Astrocyte of the hippocampus (primary cell): Measurements from ENCODE around the gene PILRA.
"Not testable (repeated sequence)": the region's sequence is repeated elsewhere in the genome, so short reads cannot be mapped to it uniquely, and the experiment has no call there.

ENCODE experiments used
- DNase-seq: peaks from one replicate; pipeline ENCODE4 v3.0.0; 2011; ENCODE audit warnings: low read depth, low spot score

Gene PILRA

DNA sequence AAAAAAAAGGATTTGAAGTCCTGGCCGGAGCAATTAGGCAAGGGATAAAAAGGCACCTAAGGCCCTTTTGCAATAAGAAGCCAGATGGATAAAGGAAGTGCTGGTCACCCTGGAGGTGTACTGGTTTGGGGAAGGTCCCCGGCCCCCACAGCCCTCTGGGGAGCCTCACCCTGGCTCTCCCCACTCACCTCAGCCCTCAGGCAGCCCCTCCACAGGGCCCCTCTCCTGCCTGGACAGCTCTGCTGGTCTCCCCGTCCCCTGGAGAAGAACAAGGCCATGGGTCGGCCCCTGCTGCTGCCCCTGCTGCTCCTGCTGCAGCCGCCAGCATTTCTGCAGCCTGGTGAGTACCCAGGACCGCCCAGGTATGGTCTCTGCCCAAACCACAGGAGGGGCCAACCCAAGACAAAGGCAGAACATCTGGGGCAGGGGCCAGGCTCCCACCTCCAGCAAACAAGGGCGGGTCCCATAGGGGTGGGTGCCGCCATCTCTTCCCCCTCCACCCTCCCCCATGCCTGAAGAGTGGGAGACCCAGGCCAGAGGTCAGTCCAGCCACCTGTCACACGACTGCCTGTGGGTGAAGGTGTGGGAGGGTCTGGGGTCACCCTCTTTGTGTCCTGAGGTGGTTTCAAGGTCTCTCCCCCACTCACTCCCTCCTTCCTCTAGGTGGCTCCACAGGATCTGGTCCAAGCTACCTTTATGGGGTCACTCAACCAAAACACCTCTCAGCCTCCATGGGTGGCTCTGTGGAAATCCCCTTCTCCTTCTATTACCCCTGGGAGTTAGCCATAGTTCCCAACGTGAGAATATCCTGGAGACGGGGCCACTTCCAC is 15.0 kb upstream of the PILRA start, which contains the start of gene PILRB:
Gene PILRB, plus strand, starts transcription at position 91 of the 830 bp plus-strand sequence. Its CDS starts 186 bp downstream, at position 277.
- no peak for DNase-seq

DNA sequence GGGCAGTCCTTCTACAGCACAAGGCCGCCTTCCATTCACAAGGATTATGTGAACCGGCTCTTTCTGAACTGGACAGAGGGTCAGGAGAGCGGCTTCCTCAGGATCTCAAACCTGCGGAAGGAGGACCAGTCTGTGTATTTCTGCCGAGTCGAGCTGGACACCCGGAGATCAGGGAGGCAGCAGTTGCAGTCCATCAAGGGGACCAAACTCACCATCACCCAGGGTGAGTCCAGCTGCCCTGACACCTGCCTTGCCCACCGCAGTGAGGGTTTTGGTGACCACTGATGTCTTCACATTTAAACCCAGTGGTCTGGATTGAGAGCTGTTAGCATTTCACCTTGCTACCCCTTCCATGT is 14.5 kb upstream of the PILRA start:
- no peak for DNase-seq

DNA sequence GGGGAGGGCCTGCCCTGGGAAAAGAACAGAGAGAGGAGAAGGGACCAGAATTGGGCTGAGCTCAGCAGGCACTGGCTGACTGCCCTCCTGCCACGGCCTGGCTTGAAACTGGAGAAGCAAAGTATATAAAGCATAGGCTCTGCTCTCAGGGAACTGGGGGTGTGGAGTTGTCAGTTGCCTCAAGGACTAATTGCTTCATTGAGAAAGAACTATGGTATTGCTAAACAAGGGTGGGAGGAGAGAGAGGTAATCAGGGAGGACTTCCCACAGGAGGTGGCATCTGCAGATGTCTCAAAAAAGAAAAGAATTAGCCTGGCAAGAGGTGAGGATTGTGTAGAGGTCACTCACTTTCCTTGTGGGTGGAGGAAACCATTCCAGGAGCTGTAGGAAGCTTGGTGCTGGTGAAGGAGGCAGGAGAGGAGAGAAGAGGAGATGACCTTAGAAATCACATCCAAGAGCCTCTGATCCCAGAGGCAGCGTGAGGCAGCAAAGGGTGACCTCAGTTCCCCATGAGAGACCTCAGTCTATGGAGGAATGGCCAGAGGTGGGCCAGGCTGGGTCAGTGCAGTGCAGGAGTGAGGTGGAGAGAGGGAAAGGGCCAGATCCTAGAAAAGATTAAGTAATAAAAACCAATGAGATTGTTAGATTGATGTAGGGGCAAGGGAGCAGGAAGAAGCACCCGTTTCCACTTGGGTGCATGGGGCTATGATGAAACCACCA is 13.0 kb upstream of the PILRA start:
- DNase-seq, result no peak

DNA sequence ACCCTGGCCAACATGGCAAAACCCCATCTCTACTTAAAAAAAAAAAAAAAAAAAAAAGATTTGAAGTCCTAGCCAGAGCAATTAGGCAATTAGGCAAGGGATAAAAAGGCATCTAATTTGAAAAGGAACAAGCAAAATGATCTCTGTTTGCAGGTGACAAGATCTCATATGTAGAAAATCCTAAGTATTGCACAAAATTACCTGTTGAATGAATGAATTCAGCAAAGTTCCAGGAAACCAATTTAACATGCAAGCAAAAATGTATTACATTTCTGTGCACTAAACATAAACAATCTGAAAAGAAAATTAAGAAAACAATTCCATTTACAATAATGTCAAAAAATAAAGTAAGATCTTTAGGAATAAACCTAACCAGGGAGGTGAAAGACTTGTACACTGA is 10.2 kb upstream of the PILRA start:
- no peak for DNase-seq

DNA sequence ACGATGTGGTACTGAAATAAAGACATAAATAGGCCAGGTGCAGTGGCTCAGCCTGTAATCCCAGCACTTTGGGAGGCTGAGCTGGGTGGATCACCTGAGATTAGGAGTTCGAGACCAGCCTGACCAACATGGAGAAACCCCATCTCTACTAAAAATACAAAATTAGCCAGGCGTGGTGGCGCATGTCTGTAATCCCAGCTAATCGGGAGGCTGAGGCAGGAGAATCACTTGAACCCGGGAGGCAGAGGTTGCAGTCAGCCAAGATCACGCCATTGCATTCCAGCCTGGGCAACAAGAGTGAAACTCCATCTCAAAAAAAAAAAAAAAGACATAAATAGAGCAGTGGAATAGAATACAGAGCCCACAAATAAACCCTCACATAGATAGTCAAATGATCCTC is 9.5 kb upstream of the PILRA start:
- DNase-seq, result not testable (repeated sequence)

DNA sequence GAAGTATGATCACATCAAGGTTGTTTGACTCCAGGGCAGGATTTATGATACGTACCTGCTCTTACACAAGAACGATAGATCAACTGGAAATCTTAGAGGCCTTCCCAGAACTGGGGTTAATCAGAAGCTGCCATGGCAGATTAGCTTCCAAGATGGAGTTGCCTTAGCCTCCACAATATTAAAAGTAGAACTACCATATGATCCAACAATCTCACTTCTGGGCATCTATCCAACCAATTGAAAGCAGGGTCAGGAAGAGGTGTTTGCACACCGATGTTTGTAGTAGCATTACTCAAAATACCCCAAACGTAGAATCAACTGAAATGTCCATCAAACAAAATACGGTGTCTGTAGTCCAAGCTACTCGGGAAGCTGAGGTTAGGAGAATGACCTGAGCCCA is 8.8 kb upstream of the PILRA start:
- no peak for DNase-seq

DNA sequence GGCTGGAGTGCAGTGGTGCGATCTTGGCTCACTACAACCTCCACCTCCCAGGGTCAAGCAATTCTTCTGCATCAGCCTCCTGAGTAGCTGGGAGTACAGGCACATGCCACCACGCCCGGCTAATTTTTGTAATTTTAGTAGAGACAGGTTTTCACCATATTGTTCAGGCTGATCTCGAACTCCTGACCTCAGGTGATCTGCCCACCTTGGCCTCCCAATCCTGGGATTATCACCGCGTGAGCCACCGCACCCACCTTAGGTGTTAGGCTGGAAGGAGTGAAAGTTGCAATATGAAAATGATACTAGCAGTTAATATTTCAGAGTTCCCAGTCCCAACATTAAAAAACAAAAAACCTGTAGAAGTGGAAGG is 7.3 kb upstream of the PILRA start:
- DNase-seq, result not testable (repeated sequence)

DNA sequence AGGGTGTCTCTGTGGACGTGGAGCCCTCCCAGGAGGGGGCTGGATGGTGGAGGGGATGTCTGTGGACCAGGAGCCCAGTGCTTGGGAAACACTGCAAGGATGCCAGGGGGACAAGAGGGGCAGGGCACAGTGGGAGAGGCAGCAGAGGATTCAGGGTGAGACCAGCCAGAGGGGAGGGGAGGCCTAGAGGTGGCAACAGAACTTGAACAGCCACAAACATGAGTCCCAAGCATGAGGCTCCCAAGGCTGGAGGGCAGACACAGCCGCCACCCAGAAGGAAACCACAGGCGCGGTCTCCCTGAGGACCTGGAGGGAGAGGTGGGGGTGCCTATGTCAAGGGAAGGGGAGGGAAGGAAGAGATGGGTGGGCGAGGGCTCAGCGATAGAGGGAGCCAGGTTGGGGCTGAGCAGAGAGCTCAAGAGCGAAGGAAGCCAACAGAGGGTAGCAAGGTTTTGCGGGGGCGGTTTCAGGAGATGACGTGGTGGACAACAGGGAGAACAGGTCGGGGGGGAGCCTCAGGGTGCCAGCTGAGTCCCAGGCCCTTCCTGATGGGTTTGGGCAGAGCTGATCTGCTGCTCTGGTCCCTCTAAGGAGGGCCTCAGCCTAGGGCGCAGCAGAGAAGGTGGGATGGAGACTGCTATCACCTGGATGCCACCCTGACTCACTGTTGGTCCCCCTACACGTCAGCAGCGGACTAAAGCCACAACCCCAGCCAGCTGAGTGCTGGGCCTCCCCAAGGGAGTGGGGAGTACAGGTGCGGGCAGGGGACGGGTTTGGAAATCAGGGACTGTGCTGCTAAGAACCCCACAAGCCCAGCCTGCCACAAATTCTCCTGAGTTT is 6.7 kb upstream of the PILRA start:
- DNase-seq, result no peak

DNA sequence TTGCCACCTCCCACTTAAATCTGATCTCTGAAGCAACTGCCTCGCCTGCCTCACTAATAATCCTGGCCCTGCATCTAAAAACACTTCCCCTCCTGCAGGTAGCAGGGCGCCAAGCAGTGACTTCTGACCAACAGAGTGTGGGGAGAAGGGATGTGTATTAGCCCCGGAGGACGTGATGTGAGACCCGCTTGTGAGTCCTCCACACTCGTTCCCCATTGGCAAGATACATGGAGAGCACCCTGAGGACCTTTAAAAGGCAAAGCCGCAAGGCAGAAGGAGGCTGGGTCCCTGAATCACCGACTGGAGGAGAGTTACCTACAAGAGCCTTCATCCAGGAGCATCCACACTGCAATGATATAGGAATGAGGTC is 6.1 kb upstream of the PILRA start:
- DNase-seq, result no peak

DNA sequence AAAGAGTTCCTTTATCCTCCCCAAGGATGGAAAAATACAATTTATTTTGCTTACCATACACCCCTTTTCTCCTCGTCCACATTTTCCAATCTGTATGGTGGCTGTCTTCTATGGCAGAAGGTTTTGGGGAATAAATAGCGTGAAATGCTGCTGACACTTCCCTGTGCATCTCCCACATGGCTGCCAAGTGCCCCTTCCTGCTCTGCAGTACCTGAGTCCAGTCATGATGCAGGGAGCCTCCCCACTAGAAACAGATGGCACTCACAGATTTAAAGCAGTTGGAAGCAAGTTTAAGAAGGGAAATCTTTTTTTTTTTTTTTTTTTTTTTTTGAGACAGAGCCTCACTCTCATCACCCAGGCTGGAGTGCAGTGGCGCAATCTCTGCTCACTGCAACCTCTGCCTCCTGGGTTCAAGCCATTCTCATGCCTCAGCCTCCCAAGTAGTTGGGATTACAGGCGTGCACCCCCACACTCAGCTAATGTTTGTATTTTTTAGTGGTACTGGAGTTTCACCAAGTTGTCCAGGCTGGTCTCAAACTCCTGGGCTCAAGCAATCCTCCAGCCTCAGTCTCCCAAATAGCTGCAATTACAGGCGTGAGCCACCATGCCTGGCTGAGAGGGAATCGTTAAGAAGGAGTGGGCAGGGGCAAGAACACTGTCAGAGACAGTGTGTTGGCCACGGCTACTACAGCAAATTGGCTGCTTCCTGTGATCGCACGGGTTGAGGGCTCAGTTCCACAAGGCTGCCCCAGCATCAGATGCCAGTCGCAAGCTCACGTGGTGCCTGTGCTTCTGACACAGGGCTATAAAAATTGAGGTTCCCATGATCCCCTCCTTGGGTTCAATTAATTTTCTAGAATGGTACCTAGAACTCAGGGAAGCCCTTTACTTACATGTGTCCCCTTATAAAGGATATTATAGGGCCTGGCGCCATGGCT is 5.3 kb upstream of the PILRA start:
- no peak for DNase-seq

DNA sequence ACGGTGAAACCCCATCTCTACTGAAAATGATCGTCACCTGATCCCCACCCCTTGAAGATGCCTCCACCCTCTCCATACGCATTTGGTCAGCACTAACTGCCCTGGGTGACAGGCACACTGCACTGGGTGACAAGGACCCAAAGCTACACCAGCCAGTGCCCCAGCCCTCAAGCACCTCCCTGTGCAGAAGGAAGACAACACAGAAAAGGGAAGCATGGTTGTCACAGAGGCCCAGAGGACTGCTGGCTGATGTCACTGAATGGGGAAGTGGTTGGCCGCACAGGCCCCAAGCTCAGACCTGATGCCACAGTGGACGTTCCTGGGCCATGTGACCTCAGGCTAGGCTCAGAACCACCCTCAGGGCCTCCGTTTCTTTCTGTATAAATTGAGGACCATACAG is 4.2 kb upstream of the PILRA start:
- DNase-seq, result no peak

DNA sequence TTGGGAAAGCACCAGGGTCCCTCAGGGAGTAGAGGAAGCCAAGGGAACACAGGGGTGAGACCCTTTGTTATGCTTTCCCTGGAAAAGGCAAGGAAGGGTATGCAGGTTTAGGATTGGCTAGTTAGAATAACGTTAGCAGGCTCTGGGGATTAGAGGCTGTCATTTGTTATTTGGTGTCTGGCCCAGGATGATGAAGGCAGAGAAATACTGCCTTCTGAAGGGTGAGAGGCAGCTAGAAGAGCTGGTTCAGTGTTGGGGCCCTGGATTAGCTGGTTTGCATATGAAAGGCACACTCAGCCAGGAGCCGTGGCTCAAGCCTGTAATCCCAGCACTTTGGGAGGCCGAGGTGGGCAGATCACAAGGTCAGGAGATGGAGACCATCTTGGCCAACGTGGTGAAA is 3.0 kb upstream of the PILRA start:
- no peak for DNase-seq

DNA sequence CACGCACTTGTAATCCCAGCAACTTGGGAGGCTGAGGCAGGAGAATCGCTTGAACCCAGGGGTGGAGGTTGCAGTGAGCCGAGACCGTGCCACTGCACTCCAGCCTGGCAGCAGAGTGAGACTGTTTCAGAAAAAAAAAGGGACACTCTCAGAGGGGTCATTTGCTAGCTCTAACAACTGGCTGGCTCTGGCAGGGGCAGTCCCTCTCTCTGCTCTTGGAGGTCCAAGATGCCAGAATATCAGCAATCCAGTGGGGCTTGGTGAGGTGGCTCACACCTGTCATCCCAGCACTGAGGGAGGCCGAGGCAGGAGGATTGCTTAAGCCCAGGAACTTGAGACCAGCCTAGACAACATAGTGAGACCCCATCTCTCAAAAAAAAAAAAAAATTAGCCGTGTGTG is 2.5 kb upstream of the PILRA start:
- DNase-seq, result no peak

DNA sequence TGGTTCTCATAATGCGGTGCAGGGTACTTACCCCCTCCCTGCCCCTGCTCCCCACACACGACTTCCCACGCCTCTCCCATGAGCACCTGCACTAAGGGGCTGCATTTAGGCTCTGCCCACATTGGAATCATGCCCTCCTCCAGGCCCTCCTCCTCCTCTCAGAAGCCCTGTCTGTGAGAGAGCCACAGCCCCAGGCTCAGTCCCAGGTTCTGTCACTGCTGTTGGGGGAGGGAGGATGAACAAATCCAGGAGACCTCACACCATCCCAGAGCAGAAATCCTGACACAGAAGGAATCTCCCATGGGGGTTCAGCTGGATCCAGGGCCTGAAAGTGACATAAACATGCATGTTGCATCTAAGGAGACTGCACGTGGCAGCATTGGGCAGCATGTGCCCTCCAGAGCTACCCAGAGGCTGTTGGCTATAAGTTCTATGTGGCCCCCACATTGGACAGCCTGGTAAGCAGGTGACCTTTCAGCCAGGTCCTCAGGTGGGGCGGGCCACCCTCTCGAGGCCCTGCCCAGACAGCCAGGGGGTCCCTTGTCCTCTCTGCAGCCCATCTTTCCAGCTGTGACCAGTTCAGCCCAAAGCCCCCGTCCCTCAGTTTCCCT is 1.6 kb upstream of the PILRA start:
- no peak for DNase-seq

DNA sequence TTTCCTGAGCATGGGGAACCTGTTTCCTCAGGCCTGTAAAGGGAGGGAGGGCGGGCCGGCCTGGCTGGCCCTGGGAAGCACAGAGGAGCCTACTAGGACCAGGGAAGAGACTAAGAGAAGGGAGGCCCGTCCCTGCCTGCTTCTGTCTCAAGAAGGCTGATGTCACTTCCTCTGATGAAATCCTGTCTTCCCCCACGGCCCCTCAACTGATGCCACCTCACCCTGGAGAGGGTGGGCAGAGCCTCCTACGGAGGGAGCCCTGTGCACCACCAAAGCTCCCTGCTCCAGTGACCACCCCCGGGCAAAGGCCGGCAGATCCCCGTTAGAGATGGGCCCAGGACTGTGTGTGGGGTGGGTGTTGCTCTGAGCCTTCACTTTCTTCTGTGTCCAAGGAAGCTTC is 1.0 kb upstream of the PILRA start:
- DNase-seq, result no peak

DNA sequence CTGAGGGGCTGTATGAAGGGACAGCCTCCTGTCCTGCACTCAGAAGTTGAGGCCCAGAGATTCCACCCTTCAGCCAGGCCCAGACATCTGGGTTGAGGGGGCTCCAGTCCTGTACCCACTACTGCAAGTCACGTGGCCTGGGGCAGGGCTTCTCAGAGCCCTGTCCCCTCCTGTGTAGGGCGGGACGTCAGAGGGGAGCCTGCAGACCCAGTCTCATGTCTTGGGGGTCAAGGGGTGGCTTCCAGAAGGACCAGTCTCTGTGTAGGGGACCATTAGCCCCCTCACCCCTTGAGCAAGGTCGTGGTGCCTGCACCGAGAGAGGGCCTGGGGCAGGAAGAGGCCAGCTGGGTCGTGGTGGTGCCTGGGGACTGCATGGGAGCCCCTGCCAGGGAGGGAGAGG is 593 bp upstream of the PILRA start:
- no peak for DNase-seq

DNA sequence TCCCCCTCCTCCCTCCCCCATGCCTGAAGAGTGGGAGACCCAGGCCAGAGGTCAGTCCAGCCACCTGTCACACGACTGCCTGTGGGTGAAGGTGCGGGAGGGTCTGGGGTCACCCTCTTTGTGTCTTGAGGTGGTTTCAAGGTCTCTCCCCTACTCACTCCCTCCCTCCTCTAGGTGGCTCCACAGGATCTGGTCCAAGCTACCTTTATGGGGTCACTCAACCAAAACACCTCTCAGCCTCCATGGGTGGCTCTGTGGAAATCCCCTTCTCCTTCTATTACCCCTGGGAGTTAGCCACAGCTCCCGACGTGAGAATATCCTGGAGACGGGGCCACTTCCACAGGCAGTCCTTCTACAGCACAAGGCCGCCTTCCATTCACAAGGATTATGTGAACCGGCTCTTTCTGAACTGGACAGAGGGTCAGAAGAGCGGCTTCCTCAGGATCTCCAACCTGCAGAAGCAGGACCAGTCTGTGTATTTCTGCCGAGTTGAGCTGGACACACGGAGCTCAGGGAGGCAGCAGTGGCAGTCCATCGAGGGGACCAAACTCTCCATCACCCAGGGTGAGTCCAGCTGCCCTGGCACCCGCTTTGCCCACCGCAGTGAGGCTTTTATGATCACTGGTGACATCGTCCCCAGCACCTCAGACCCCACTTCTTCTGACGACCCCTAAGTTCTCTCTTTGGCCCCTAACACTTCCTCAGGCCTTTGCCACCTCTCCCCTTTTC is 747 bp downstream of the PILRA start:
- not testable (repeated sequence) for DNase-seq

DNA sequence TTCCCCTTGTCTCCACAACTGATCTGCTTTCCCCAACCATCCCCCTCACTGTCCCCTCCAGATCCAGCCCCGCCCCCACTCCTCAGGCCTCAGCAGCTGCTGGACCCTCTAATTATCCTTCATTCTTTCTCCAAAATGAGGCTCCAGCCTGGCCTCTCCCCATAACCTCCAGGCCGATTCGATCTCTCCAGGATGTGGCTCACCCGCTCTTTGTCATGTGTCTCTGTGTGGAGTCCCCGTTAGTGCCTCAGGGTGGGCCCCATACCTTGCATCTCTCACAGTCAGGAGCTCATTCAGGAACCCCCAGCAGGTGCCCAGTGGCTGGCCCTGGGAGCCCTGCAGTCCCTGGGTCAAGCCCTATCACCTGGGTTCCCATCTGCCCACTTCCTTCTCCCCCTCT is 1.3 kb downstream of the PILRA start:
- no peak for DNase-seq

DNA sequence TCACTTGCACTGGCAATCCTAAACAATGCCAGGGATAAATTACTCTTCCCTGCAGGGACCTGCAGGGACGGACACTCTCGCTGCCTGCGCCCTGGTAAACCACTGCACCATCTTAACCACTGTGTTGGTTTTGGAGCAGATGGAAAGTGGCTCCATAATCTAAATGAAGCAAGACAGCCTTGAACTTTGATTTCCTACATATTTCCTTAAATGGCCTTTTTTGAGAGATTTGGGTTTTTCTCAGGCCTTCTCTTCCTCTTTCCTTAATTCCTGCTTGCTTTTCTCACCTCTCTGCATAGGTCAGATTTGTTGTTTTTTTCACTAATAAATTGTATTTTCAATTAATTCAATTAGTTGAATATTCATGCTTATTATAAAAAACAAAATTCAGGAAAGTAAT is 2.8 kb downstream of the PILRA start:
- no peak for DNase-seq

DNA sequence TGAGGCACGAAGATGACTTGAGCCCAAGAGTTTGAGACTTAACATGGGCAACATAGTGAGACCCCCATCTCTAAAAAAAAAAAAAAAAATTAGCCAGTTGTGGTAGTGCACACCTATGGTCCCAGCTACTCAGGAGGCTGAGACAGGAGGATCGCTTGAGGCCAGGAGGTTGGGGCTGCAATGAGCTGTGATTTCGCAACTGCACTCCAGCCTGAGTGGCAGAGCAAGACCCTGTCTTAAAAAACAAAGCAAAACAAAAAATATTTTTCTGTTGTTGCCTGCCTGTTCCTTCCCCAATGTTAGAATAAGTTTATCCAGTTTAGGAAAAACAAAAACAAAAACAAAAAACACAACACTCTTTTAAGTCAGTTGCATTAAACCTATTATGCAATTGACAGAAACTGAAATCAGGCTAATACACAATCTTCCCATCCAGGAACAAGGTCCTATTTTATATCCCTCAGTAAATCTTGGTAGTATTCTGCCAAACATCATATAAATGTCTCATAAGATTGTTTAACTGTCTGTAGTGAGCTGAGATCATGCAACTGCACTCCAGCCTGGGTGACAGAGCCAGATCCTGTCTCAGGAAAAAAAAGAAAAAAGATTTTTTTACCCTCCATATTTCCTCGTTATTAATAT is 4.9 kb downstream of the PILRA start:
- no peak for DNase-seq
